ENCODE results near the gene CALR3. TPM values are rescaled to one million over a fixed set of nuclear protein-coding genes. Genes with fewer than 3 reads are reported as not detected.

Gene CALR3
- total and polyA plus RNA-seq, 2 of the 8 experiments (the other 6 are each of a cell fraction or from before 2014, with no cell fraction given) = 0.11 to 0.32 TPM

- TF ChIP-seq CHD7 (IDR thresholded peaks at IDR 0.05; ENCODE audit: insufficient replicate concordance, low read length) (no peak), JUN (IDR thresholded peaks at IDR 0.05; ENCODE audit: low read depth, low read length) (no peak), KDM1A (IDR thresholded peaks at IDR 0.05; ENCODE audit: borderline replicate concordance, low read length) (no peak), FOSL1 (IDR thresholded peaks at IDR 0.05; ENCODE audit: insufficient read depth, low read depth, low read length) (no peak), KDM4A (IDR thresholded peaks at IDR 0.05; ENCODE audit: low read depth, low read length, severe bottlenecking) (no peak), EP300 (IDR thresholded peaks at IDR 0.05; ENCODE audit: borderline replicate concordance in 1 of 2, low read depth in 2 of 2, low read length in 2 of 2) (no peak), CHD1 (IDR thresholded peaks at IDR 0.05; ENCODE audit: low read depth, low read length) (no peak), CEBPB (IDR thresholded peaks at IDR 0.05; ENCODE audit: low read depth, low read length) (no peak), ATF2 (IDR thresholded peaks at IDR 0.05; ENCODE audit: low read length) (no peak)
These were observed 8.3 kb upstream of the CALR3 start (continued) for GRCh38 chr19:16504271-16504670.

All from H1 (cell line).